Heart left ventricle (tissue), 13 donors: ENCODE data around the gene MAML2.

Experiments
- POLR2A ChIP-seq, 2 donors: fragments of 450-650 bp; IDR thresholded peaks; one replicate each; pipeline ENCODE4 v1.6.1; 2017; ENCODE audit warnings: antibody characterized with exemption in 2 of 2, mild to moderate bottlenecking in 2 of 2, moderate library complexity in 2 of 2
- TF ChIP-seq, protein P1 (sequence below), 12 donors: fragments of 200-600 bp; sonication (generic) in 4 of 12; IDR thresholded peaks; one replicate each; pipeline versions ENCODE4 v1.5.0 to v1.8.0; 2018 to 2022; ENCODE audit warnings: antibody characterized with exemption in 12 of 12, mild to moderate bottlenecking in 5 of 12
- donor health status: ischemic (EF 13 %, LVEDD 7.1; RV severe dilation, severe dysfunction).
- donor health status: DM: no; HTN: yes; CAD: no.
- donor health status: DM: no; HTN: no; CAD: no.
- donor health status: ischemic (EF 25% LVEDD 6.9; RV normal size, moderate dysfunction).
- donor health status: ischemic (EF 25% LVEDD 5.7; RV mildly dilated, moderate dysfunction).
- donor health status: ischemic (EF 35%, LVEDD 5.7; RV mildly dilated, moderate dysfunction).
- donor health status: nonischemic (EF 11% LVEDD 7.7; RV severe dilation, severe dysfunction).
- donor health status: DM: yes; HTN: yes; CAD: no.
- donor health status: PGD.
- donor health status: ischemic (EF 29% LVEDD 5.4; RV normal size, mild dysfunction).
- donor health status: nonischemic (EF 23%, LVEDD 6.1; RV moderate dilation, normal function).

DNA sequence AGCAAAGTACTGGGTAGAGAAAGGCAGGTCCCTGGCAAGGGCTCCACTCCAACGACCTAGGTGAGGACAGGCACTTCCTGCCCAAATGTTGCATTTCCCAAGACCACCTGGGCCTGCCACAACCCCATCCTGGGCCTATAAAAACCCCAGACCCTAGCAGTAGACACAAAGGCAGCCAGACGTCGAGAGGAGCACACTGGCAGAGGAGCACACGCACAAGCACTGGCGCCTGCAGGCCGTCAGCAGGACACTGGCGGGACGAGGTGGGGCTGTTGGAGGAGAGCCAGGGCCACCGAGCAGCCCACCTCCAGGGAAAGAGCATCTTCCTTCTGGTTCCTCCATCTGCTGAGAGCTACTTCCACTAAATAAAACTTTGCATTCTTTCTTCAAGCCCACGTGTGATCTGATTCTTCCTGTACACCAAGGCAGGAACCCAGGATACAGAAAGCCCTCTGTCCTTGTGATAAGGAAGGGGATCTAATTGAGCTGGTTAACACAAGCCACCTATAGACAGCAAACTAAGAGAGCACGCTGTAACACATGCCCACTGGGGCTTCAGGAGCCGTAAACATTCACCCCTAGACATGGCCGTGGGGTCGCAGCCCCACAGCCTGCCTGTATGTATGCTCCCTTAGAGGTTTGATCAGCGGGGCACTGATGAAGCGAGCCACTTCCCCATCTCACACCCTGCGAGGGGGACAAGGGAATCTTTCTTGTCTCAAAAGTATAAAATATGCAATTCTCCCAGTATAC, 329.4 kb downstream of the MAML2 start:
- TF ChIP-seq, protein P1, sequence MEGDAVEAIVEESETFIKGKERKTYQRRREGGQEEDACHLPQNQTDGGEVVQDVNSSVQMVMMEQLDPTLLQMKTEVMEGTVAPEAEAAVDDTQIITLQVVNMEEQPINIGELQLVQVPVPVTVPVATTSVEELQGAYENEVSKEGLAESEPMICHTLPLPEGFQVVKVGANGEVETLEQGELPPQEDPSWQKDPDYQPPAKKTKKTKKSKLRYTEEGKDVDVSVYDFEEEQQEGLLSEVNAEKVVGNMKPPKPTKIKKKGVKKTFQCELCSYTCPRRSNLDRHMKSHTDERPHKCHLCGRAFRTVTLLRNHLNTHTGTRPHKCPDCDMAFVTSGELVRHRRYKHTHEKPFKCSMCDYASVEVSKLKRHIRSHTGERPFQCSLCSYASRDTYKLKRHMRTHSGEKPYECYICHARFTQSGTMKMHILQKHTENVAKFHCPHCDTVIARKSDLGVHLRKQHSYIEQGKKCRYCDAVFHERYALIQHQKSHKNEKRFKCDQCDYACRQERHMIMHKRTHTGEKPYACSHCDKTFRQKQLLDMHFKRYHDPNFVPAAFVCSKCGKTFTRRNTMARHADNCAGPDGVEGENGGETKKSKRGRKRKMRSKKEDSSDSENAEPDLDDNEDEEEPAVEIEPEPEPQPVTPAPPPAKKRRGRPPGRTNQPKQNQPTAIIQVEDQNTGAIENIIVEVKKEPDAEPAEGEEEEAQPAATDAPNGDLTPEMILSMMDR (IDR thresholded peaks at IDR 0.05) = no peak
- no peak for TF ChIP-seq POLR2A (IDR thresholded peaks at IDR 0.05)
